SHP77 (cell line): ENCODE measurements around the gene SULF2.

Experiments
- DNase-seq, 2 experiments: peaks; one replicate each; lab custom pipeline; 2025; lab: John Stamatoyannopoulos, UW

SULF2 gene

GRCh38 chr20:47762699-47763268 lies 22.5 kb downstream of the SULF2 start:
- no peak for DNase-seq

DNA sequence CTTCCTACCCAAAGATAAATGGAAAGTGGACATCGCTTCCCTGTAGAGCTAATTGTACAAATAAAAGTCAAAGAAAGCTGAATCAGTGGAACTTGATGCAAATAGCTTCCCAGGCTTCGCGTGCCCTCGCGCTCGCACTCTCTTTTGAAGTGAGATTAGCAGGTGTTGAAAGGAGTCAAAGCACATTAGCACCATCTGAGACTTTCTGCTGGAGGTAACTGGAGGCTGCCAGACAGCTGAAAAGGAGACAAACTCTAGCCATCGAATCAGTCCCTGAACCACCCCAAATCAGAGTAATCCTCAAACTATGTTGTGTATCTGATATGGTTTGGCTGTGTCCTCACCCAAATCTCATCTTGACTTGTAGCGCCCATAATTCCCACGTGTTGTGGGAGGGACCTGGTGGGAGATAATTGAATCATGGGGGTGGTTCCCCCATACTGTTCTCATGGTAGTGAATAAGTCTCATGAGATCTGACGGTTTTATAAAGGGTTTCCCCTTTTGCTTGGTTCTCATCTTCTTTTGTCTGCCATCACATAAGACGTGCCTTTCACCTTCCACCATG lies 23.7 kb downstream of the SULF2 start:
- no peak for DNase-seq

GRCh38 chr20:47760686-47761481 lies 24.4 kb downstream of the SULF2 start:
- no peak for DNase-seq

DNA sequence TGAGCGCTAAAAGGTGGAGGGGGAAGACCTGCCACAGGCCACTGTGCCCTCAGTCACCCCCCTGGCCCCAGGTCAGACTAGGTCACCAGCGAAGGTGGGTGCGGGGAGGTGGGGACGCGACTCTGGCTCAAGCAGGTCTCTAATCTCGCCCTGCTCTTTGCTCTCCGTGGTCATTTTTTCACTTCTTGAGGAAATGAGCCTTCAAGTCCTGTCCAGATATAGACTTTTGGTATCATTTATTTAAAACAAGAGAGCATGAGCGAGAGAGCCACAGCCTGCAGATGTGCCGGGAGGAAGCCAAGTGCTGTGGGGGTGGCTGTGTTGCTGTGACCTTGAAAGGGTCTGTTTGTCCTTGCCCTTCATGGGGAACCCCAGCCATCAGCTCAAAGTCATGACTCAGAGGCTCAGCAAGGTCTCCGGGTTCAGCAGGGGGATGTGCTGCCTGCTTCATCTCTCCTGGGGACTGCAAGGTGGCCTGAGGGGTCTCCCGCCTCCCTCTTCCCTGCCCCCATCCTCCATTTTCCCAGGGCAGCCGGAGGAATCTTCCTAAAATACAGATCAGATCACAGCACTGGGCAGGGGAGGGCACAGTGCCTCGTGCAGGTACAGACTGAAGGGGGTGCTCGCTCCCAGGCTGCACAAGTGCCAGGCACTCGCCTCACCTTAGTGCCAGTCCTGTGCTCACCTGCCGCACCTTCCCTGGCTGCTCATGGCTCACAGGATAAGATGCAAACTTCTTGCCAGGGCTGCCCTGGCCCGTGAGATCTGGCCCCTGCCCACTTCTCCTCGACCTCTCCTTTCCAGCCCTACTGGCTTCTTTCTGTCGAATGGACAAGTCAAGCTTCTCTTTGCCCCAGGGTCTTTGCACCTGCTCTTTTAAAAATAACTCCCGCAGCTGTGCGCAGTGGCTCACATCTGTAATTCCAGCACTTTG lies 26.5 kb downstream of the SULF2 start:
- no peak for DNase-seq

DNA sequence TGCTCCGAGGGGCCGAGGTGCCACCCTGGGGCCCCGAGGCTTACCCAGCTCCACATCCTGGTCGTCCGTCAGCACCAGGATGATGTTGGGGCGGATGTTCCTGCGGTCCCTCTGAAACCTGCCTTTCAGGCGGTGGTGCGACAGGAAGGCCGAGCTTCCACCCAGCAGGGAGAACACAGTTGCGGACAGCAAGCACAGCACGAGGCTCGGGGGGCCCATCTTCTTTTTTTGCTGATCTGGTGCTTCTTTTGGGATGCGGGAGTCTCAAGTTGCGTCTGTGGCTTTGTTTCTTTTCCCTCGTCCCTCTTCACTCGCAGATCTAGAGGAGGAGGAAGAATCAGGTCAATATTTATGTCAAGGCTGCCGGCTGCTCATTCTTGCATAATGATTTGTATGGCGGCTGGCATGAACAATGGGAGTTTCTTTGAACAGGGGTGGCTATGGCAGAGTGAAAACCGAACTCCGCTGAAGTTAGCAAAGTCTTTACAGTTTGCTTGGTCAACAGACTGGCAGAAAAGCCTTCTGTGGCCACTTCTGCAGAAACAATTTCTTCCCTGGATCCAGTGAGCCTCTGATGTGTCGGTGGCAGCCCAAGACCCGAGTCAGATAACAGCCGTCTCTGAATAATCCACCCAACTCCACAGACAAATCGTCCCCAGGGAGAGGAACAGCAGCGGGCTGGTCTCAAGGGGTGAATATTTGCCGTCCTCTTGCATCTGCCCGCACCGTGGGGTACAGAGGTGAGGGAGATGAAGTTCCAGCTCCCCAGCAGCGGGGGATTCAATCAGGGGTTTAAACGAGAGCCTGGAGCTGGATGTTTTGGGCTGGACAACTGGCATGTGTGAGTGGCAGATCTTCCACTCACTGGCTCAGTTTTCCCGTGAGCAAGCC lies 27.9 kb downstream of the SULF2 start:
- DNase-seq: no peak

DNA sequence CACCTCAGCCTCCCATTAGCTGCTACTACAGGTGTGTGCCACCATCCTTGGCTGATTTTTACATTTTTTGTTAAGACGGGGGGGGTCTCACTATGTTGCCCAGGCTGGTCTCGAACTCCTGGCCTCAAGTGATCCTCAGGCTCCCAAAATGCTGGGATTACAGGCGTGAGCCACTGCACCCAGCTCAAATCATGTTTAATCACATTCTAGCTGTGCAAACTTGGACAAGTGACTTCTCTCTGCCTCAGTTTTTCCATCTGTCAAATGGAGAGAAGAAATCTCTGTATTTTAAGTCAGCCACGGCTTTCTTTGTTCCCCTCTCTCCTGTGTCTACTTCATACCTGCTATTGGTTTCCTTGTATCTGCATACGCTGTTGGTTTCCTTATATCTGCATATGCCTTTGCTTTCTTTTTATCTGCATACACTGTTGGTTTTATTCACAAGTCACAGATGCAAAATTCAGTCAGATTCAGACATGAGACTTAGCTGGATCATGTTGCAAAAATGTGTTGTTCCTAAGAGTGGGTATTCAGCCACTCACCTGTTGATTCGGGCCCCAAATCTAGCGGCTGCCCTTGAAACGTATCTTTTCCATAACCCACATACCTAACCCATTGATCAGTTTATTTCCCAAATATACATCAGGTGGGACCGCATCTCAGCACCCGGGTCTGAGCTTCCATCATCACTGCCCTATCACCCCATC lies 30.2 kb downstream of the SULF2 start:
- no peak for DNase-seq

DNA sequence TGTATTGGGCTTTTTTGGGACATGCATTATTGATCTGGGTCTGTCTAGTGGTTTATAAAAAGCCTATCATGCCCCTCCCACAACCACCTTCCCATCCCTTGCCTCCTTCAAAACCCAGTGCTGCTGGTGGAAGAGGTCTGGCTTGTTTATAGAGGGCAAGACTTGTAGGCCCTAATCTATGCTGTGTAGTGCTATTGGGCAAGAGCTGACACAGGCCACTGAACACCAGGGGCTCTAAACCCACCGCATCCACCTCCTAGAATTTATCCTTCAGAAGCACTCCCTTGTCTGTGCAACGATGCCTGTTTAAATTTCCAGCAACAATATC lies 30.9 kb downstream of the SULF2 start:
- DNase-seq: no peak

DNA sequence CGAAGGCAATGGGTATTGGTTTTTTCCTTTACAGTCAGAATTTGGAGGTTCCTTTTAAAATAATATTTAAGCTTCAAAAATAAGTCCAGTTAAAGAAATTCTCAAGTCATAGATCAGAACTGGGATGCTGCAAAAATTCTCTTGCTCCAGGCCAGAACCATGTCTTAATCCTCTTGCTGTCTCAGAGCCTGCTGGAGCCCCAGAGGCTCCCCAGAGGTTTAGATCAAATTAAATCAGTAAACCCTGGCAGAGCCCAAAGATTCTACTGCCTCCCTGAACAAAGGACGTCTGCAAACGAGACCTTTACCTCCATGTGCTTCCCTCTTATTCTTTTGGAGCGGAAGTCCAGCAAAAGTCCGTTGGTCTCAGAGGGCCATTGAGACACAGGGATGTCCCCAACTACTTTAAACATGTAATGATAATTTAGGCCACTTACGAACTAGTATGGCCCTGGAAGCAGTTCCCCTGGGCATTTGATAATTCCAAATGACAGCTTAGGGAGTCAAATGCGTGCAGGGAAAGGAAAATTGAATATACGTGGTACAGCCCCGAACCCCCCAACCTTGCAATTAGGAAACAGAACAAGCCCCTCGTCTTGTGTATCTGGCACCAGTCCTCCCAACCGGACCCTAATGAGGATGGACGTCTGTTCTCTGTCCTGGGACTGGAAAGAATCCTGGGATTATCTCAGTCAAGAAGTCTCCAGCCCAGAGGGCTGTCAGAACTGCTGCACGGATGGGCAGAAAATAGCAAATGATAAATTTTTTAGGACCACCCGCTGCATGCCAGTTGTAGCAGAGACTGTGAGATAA lies 31.5 kb downstream of the SULF2 start:
- DNase-seq: no peak

- no peak for DNase-seq
Measured at GRCh38 chr20:47751449-47751848, 33.8 kb downstream of the SULF2 start.

DNA sequence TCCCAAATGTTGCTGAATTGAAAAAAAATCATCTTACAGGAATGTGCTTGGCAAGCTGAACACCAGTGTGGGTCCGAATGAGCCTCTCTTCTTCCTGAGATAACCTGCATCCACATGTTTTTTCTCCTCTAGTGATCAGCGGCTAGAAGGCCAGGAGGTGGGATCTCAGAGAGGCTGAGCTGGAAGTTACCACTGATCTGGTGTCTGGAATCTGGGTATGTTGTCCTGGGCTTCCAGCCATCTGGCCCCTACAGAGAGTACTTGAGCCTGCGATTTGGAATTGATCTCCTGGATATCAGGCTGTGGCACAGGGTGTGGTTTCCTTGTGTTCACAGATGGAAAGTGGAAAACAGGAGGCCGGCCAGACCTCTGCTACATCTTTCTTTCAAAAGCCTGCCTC lies 35.9 kb downstream of the SULF2 start:
- DNase-seq: no peak

GRCh38 chr20:47748823-47749222 lies 36.5 kb downstream of the SULF2 start:
- no peak for DNase-seq

GRCh38 chr20:47748069-47748468 lies 37.2 kb downstream of the SULF2 start:
- DNase-seq: no peak

DNA sequence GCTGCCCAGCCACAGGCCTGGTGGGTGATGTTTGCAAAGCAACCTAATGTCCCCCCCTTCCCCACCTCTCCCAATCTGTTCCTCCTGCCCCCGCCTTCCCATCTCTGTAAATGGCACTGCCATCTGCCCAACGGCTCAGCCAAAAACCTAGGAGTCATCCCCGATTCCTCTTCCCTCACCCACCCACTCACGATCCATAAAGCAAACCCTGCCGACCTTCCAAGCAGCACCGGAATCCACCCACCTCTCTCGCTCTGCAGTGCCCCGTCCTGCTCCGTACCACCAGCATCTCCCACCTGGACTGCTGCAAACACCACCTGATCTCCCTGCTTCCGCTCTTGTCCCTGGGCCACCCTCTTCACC lies 37.6 kb downstream of the SULF2 start:
- no peak for DNase-seq

DNA sequence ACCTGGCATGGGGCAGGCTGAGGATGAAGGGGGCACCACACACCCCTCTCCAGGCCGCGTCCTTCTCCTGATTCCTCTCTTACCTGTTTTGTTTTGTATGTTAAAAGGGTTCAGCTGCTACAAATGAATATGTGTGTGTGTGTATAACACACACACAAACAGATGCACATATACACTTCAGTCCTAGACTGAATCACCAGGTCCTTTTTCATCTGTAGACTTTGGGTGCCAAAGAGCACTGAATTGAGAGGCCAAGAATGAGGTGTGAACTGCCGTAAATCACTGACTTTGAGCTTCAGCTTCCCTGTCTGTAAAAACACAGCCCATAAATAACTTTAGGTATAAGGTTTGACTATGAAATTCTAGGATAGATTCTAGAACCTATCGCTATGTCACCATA lies 40.5 kb downstream of the SULF2 start:
- no peak for DNase-seq

DNA sequence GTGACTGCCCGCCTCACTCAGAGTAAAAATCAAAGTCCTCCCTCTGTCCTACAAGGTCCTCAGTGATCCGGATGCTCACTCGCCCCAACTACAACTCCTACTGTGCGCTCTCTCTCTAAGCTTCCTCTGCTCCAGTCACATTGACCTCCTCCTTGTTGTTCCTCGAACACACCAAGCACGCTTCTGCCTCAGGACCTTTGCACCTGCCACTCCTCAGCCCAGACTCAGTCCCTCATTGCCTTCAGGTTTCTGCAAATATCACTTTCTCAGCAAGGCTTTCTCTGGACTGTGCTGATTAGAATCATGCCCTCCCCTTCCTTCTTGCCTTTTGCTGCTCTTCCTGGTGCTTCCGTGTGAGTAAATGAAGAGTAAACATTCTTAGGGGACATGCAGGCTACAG lies 41.6 kb downstream of the SULF2 start:
- no peak for DNase-seq

DNA sequence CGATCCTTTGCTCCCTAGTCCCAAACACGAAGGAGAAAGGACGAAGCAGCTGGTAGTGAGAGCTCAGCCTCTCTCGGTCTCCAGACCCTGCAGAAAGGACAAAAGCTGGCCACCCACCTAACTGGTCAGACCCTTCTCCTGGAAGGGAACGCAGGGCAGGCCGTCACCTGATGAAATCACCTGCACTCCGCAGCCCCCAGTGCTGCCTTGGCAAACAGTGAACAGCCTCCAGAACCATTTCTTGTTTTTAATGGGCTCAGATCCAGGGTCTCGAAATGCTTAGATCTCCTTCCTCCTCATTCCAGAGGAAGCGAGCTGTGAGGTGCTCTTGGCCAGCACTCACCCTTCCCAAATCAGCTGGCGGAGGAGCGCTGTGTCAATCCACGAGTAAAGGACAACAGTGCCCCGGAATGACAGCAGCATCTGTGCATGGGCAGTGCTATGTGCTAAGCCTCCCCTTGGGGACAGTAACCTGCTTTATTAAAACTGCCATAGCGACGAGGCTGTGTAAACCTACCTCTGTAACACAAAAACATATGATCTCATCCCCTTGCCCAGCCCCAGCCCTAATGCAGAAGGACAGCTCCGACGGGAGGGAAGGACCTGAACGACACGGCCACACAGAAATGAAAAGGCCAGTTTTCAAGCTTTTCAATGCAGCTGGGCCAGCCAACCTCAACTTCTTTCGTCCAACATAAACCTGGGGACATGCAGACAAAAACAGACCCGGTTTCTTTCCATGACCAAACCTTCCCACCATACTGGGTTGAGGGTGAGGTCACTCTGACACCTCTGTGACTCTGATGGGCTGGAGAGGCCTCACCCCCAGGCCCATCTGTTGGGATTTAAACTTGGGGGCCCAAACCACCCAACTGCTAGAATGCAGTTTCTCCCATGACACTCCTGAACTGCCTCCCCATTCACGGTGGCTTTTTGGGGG lies 43.3 kb downstream of the SULF2 start:
- peak; percentile 18 to 38 for DNase-seq

DNA sequence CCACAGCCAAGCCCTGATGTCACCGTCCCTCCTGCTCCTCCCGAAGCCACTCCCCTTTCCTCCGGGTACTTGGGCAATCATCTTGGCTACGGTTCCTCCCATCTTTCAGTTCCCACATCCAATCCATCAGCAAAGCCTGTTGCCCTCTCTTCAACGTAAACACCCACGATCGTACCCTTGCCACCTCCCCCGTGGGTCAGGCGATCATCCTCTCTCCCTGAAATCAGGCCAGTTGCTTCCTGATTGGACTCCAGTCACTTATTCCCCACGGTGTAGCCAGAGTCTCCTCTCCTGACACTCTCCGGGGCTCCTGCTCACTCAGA lies 44.5 kb downstream of the SULF2 start:
- no peak for DNase-seq

GRCh38 chr20:47740121-47740861 lies 45.0 kb downstream of the SULF2 start:
- DNase-seq: no peak
